ENCODE data around the gene GYPA. TPM values are rescaled to one million over a fixed set of nuclear protein-coding genes. Genes with fewer than 3 reads are reported as not detected.

GYPA gene
- total RNA-seq, 2 experiments from 2014 or later = not detected

Other genes with a start within 250 kb of the GYPA start
- gene GYPE, start 235.2 kb downstream of the GYPA start, total RNA-seq = 1 to 10 TPM; 3.0 to 3.5 TPM
- gene GYPB, start 121.3 kb downstream of the GYPA start, total RNA-seq = 1 to 10 TPM in 1 of 2 experiments, not detected in 1; 1.3 TPM